ENCODE measurements around the gene TMTC2. TPM values are rescaled to one million over a fixed set of nuclear protein-coding genes. Genes with fewer than 3 reads are reported as not detected.

Gene TMTC2
- polyA plus RNA-seq, 1 donor: 12.1 TPM

DNA sequence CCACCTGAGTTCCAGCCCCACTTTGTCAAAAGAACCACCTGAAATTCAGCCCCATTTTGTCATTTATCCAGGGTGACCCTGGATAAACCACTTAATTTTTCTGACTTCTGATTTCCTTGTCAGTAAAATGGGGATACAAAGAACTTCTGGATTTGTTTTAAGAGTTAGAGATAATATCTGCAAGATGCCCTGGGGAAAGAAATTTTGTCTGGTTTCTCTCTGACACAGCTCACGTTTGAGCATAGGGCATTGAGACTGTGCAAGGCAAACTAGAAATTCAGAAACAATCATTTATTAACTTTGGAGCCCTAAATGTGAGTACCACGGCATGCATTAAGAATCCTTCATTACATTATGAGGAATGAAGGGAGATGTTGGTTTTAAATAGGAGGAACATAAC lies 37.2 kb downstream of the TMTC2 start:
- Histone ChIP-seq H3K36me3 (ENCODE audit: control insufficient read depth, insufficient read depth, low read length) (no peaks in the 10 kb centered on the region), H3K4me1 (ENCODE audit: control insufficient read depth, insufficient read depth, low read length) (no peaks in the 10 kb centered on the region), H3K9me3 (ENCODE audit: control insufficient read depth, low read depth, low read length) (peaks cover 5% of the 10 kb centered on the region), H3K27me3 (ENCODE audit: control insufficient read depth, insufficient read depth, low read length) (no peaks in the 10 kb centered on the region), H3K27ac (ENCODE audit: low read length) (no peak overlapping the region), H3K4me3 (ENCODE audit: low read length) (no peak overlapping the region)
- WGBS (ENCODE audit: insufficient coverage, low lambda C conversion rate): no CpG with 5 or more reads among the region's 2 CpGs
- DNase-seq: no peak

DNA sequence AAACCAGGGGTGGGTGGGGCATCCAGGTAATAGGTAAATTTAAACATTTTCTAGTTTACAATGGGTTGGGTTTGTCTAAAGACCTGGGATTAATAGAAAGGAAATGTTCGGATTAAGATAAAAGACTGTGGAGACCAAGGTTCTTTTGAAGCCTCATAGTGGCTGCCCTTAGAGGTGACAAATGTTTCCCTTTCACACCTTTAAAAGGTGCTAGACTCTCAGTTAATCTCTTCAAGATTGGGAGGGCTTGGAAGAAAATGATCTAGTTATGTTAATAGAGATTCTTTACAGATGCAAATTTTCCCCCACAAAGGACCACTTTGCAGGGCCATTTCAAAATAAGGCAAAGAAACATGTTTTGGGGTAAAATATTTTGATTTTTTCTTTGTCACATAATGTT lies 39.0 kb downstream of the TMTC2 start:
- H3K4me1 ChIP-seq (ENCODE audit: control insufficient read depth, insufficient read depth, low read length): no peaks in the 10 kb centered on the region
- no peaks in the 10 kb centered on the region for H3K27me3 ChIP-seq (ENCODE audit: control insufficient read depth, insufficient read depth, low read length)
- DNase-seq: no peak
- H3K27ac ChIP-seq (ENCODE audit: low read length): no peak overlapping the region
- peaks cover 6% of the 10 kb centered on the region for H3K9me3 ChIP-seq (ENCODE audit: control insufficient read depth, low read depth, low read length)
- WGBS (ENCODE audit: insufficient coverage, low lambda C conversion rate): 100% methylated on average over 1 of the region's 1 CpG
- no peaks in the 10 kb centered on the region for H3K36me3 ChIP-seq (ENCODE audit: control insufficient read depth, insufficient read depth, low read length)
- no peak overlapping the region for H3K4me3 ChIP-seq (ENCODE audit: low read length)

DNA sequence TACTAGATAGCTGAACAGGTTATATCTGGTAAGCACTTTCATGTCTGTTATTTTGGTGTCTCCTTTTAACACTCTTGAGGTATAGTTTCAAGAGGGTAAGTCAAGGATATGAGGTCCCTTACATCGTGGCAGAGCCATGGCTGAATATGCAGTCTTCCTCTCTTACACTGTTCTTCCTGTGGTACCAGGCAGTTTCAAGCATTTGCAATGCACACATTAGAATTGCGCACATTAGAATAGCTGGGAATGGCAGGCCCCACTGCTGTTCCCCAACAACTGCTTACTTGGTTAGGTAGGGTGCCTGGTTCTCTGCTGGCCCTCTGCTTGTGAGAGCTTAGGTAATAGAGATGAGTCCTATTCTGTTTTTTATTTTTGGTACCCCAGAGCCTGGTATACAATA lies 41.2 kb downstream of the TMTC2 start:
- H3K27ac ChIP-seq (ENCODE audit: low read length): no peak overlapping the region
- no peaks in the 10 kb centered on the region for H3K27me3 ChIP-seq (ENCODE audit: control insufficient read depth, insufficient read depth, low read length)
- no CpG with 5 or more reads among the region's 2 CpGs for WGBS (ENCODE audit: insufficient coverage, low lambda C conversion rate)
- DNase-seq: no peak
- H3K4me3 ChIP-seq (ENCODE audit: low read length): no peak overlapping the region
- H3K4me1 ChIP-seq (ENCODE audit: control insufficient read depth, insufficient read depth, low read length): no peaks in the 10 kb centered on the region
- H3K9me3 ChIP-seq (ENCODE audit: control insufficient read depth, low read depth, low read length): peaks cover 6% of the 10 kb centered on the region
- no peaks in the 10 kb centered on the region for H3K36me3 ChIP-seq (ENCODE audit: control insufficient read depth, insufficient read depth, low read length)

DNA sequence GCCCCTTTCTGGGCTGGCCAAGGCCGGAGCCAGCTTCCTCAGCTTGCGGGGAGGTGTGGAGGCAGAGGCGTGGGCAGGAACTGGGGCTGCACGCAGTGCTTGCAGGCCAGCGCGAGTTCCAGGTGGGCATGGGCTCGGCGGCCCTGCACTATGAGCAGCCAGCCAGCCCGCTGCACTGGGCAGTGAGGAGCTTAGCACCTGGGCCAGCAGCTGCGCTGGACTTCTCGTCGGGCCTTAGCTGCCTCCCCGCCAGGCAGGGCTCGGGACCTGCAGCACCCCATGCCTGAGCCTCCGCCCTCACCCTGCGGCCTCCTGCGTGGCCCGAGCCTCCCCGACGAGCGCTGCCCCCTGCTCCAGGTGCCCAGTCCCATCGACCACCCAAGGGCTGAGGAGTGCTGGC lies 42.0 kb downstream of the TMTC2 start:
- DNase-seq: no peak
- H3K4me1 ChIP-seq (ENCODE audit: control insufficient read depth, insufficient read depth, low read length): no peaks in the 10 kb centered on the region
- peaks cover 6% of the 10 kb centered on the region for H3K9me3 ChIP-seq (ENCODE audit: control insufficient read depth, low read depth, low read length)
- H3K27ac ChIP-seq (ENCODE audit: low read length): no peak overlapping the region
- no peaks in the 10 kb centered on the region for H3K36me3 ChIP-seq (ENCODE audit: control insufficient read depth, insufficient read depth, low read length)
- no CpG with 5 or more reads among the region's 22 CpGs for whole genome bisulfite sequencing (ENCODE audit: insufficient coverage, low lambda C conversion rate)
- no peaks in the 10 kb centered on the region for H3K27me3 ChIP-seq (ENCODE audit: control insufficient read depth, insufficient read depth, low read length)
- H3K4me3 ChIP-seq (ENCODE audit: low read length): no peak overlapping the region

DNA sequence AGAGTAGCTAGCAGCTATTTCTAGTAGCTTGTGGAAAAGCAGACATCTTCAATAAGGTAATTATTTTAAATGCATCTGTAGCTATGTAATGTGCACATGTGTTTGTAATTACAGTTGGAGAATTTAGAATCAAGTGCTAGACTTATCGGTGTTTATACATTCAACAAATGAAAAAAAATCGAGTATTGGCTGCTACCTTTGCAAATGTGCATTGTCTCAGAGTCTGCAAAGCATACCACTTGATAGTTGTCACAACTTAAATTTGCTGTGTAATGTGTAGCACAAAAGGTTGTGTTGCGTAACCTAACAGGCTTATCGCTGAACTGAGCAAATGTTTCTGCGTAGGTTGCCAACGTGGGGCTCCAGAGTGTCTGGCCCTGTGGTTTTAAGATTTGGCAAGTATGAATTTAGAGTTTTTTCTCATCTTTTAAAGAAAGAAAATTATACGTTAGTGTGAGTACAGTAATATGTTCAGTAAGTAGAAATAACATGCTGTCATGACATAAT lies 44.3 kb downstream of the TMTC2 start:
- no peaks in the 10 kb centered on the region for H3K27me3 ChIP-seq (ENCODE audit: control insufficient read depth, insufficient read depth, low read length)
- 92% methylated on average over 2 of the region's 7 CpGs for WGBS (ENCODE audit: insufficient coverage, low lambda C conversion rate)
- H3K4me3 ChIP-seq (ENCODE audit: low read length): no peak overlapping the region
- no peak overlapping the region for H3K27ac ChIP-seq (ENCODE audit: low read length)
- no peak for DNase-seq
- peaks cover 6% of the 10 kb centered on the region for H3K9me3 ChIP-seq (ENCODE audit: control insufficient read depth, low read depth, low read length)
- no peaks in the 10 kb centered on the region for H3K4me1 ChIP-seq (ENCODE audit: control insufficient read depth, insufficient read depth, low read length)
- H3K36me3 ChIP-seq (ENCODE audit: control insufficient read depth, insufficient read depth, low read length): no peaks in the 10 kb centered on the region

DNA sequence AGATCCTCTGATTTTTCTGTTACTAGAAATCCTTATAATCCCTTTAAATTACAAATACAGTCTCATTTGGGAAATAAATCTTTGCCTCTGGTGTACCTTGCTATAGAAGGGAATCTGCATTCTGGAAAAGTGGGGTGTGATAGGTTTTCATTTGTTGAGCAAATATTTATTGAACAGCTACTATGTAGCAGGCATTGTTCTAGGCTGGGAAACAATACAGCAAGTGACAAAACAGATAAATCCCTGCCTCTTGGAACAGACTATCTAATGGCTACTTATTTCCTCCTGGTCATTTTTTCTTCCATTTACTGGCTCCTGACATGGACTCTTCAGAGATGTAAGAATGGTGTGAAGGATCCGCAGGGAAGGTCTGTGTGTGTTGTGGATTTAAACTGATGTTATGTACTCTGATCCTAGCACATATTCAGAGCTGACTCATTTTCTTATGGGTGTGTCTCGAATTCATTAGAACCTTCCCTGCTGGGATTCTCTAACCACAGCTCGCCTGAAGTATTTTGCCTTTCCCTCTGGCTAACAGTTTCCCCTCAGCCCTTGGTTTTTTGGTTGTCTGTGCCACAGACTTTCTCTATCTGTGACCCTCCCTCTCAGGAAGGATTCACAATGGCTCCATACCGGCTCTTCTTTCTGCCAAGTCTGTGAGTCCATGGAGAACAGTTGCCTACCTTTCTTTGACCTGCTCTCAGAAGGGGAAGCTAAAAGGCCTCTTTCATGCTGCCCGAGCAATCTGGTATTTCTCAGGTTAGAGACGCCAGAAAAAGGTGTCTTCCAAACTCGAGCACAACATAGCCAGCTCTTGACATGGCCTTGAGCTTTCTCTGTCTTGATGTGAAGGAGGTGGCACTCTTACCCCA lies 53.7 kb downstream of the TMTC2 start:
- no peak for DNase-seq
- 100% methylated on average over 2 of the region's 7 CpGs for WGBS (ENCODE audit: insufficient coverage, low lambda C conversion rate)
- Histone ChIP-seq H3K36me3 (ENCODE audit: control insufficient read depth, insufficient read depth, low read length) (peaks cover 2% of the 10 kb centered on the region), H3K27me3 (ENCODE audit: control insufficient read depth, insufficient read depth, low read length) (no peaks in the 10 kb centered on the region), H3K4me1 (ENCODE audit: control insufficient read depth, insufficient read depth, low read length) (no peaks in the 10 kb centered on the region), H3K9me3 (ENCODE audit: control insufficient read depth, low read depth, low read length) (no peaks in the 10 kb centered on the region), H3K27ac (ENCODE audit: low read length) (no peak overlapping the region), H3K4me3 (ENCODE audit: low read length) (no peak overlapping the region)

DNA sequence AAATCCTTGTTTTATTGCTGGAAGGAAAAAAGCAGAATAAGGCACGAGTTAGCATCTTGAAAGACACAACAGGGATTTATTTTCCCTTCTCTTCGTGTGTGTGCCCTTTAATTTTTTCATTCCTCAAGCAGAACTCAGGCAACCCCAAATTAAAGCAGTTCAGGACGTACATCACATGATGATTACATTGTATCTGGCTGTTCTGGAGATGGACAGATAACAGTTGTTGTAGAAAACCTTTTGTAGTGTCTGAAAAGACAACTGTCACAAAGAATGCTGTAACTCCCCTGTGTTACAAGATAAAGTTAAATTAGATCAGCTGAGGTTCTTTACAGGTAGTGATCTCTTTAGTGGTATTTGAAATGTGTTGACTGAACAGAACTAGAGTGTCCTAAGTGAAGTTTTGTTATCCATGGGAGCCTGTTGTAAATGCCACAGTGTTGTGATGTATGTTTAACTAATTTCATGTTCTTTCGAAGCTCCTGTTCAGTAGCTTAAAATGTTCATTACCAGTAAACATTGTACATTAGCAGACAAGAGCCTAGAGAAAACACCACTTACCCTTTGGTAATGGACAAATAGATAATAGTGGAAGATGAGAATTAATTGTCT lies 58.5 kb downstream of the TMTC2 start:
- Histone ChIP-seq H3K4me1 (ENCODE audit: control insufficient read depth, insufficient read depth, low read length) (no peaks in the 10 kb centered on the region), H3K4me3 (ENCODE audit: low read length) (no peak overlapping the region), H3K36me3 (ENCODE audit: control insufficient read depth, insufficient read depth, low read length) (no peaks in the 10 kb centered on the region), H3K9me3 (ENCODE audit: control insufficient read depth, low read depth, low read length) (no peaks in the 10 kb centered on the region), H3K27ac (ENCODE audit: low read length) (no peak overlapping the region), H3K27me3 (ENCODE audit: control insufficient read depth, insufficient read depth, low read length) (no peaks in the 10 kb centered on the region)
- no peak for DNase-seq
- no CpG with 5 or more reads among the region's 4 CpGs for WGBS (ENCODE audit: insufficient coverage, low lambda C conversion rate)

DNA sequence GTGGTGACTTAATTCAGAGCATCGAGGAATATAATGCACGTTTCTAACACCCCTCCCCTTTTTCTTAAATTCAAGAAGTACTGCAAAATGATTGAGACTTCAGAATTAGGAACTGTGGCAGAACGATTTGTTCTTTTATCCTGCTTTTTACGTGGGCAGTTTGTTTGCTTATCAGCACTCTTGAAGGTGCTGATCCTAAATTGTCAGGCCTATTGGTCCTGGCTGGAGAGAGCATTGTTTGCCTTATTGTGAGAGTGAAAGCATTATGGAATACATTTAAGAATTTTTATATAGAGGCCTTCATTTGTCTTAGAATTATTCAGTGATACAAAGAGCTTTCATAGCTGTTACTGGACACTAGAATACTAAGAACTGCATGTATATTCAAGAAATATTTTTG lies 59.1 kb downstream of the TMTC2 start:
- no peaks in the 10 kb centered on the region for H3K4me1 ChIP-seq (ENCODE audit: control insufficient read depth, insufficient read depth, low read length)
- no peaks in the 10 kb centered on the region for H3K27me3 ChIP-seq (ENCODE audit: control insufficient read depth, insufficient read depth, low read length)
- H3K4me3 ChIP-seq (ENCODE audit: low read length): no peak overlapping the region
- no peaks in the 10 kb centered on the region for H3K36me3 ChIP-seq (ENCODE audit: control insufficient read depth, insufficient read depth, low read length)
- 57% methylated on average over 3 of the region's 4 CpGs for WGBS (ENCODE audit: insufficient coverage, low lambda C conversion rate)
- H3K27ac ChIP-seq (ENCODE audit: low read length): no peak overlapping the region
- H3K9me3 ChIP-seq (ENCODE audit: control insufficient read depth, low read depth, low read length): no peaks in the 10 kb centered on the region
- DNase-seq: no peak

DNA sequence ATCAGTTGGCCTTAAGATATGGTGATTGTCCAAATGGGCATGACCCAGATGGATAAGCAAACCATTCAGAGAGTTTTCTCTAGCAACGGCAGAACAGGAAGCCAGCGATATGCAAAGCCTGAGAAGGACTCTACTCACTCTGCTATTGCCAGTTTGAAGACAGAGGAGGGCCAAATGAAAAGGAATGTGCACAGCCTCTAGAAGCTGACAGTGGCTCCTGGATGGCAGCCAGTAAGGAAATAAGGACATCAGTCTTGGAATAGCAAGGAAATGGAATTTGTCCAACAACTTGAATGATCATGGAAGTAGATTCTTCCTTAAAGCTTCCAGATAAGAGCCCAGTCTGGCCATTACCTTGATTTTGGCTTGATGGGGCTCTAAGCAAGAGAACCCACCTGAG lies 60.0 kb downstream of the TMTC2 start:
- H3K27ac ChIP-seq (ENCODE audit: low read length): no peak overlapping the region
- DNase-seq: no peak
- WGBS (ENCODE audit: insufficient coverage, low lambda C conversion rate): no CpG with 5 or more reads among the region's 2 CpGs

DNA sequence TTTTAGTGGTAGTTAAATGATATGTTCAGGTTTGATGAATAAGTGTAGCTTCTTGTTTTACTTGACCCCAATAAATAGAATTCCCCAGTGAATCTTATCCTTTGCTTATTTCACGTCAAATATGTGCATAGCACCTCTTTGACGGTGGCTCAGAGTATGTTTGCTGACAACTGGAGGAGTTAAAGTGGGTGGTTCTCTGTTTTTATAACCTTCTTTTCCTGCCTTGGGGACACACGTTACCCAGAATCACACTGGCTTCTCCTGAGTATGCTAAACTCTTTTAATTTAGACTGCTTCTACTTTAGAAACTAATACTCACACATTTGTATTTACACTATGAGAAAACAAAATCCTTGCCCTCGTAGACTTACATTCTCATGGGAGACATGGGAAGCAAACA lies 62.3 kb downstream of the TMTC2 start:
- H3K27ac ChIP-seq (ENCODE audit: low read length): no peak overlapping the region
- H3K27me3 ChIP-seq (ENCODE audit: control insufficient read depth, insufficient read depth, low read length): no peaks in the 10 kb centered on the region
- DNase-seq: no peak
- H3K4me3 ChIP-seq (ENCODE audit: low read length): no peak overlapping the region
- H3K4me1 ChIP-seq (ENCODE audit: control insufficient read depth, insufficient read depth, low read length): no peaks in the 10 kb centered on the region
- no peaks in the 10 kb centered on the region for H3K9me3 ChIP-seq (ENCODE audit: control insufficient read depth, low read depth, low read length)
- no peaks in the 10 kb centered on the region for H3K36me3 ChIP-seq (ENCODE audit: control insufficient read depth, insufficient read depth, low read length)
- 40% methylated on average over 2 of the region's 4 CpGs for WGBS (ENCODE audit: insufficient coverage, low lambda C conversion rate)

More for the DNA sequence above, 60.0 kb downstream of the TMTC2 start:
- Histone ChIP-seq H3K4me1 (ENCODE audit: control insufficient read depth, insufficient read depth, low read length) (no peaks in the 10 kb centered on the region), H3K4me3 (ENCODE audit: low read length) (no peak overlapping the region), H3K36me3 (ENCODE audit: control insufficient read depth, insufficient read depth, low read length) (no peaks in the 10 kb centered on the region), H3K9me3 (ENCODE audit: control insufficient read depth, low read depth, low read length) (no peaks in the 10 kb centered on the region), H3K27me3 (ENCODE audit: control insufficient read depth, insufficient read depth, low read length) (no peaks in the 10 kb centered on the region)

All from large intestine (tissue), 3 donors.